Right renal cortex interstitium (tissue), 3 donors: Measurements from ENCODE around the gene GALNS. TPM values are rescaled to one million over a fixed set of nuclear protein-coding genes. Genes with fewer than 3 reads are reported as not detected.
"Not testable (repeated sequence)": the region's sequence is repeated elsewhere in the genome, so short reads cannot be mapped to it uniquely, and the experiment has no call there.

ENCODE experiments used
- DNase-seq, 3 donors: peaks; one replicate each; pipeline ENCODE4 v3.0.0-alpha.2; 2013; ENCODE audit warnings: low read depth in 3 of 3, low spot score in 2 of 3
- polyA plus RNA-seq, 3 donors: library from polyadenylated mRNA; unstranded; fragments of 120-200 nt; gene quantifications; one replicate each; pipeline ENCODE4 v1.2.1, GENCODE V29; 2013; ENCODE audit not compliant: insufficient read length in 3 of 3

The GALNS gene
- polyA plus RNA-seq, 3 donors: 17.1 to 19.2 (median 18.6) TPM

DNA sequence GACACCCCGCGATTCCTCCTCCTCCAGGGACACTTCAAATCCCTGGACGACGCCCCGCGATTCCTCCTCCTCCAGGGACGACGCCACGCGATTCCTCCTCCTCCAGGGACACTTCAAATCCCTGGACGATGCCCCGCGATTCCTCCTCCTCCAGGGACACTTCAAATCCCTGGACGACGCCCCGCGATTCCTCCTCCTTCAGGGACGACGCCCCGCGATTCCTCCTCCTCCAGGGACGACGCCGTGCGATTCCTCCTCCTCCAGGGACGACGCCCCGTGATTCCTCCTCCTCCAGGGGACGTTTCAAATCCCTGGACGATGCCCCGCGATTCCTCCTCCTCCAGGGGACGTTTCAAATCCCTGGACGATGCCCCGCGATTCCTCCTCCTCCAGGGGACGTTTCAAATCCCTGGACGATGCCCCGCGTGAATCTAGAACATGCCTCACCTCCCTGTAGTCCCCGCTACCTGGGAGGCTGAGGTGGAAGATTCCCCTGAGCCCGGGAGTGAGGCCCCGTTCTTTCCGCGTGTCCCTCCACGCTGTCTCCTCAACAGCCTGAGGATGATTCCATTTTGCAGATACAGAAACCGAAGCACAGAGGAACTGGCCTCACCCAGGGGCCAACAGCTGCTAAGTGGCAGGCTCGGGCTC lies 33.1 kb upstream of the GALNS start:
- not testable (repeated sequence) for DNase-seq

DNA sequence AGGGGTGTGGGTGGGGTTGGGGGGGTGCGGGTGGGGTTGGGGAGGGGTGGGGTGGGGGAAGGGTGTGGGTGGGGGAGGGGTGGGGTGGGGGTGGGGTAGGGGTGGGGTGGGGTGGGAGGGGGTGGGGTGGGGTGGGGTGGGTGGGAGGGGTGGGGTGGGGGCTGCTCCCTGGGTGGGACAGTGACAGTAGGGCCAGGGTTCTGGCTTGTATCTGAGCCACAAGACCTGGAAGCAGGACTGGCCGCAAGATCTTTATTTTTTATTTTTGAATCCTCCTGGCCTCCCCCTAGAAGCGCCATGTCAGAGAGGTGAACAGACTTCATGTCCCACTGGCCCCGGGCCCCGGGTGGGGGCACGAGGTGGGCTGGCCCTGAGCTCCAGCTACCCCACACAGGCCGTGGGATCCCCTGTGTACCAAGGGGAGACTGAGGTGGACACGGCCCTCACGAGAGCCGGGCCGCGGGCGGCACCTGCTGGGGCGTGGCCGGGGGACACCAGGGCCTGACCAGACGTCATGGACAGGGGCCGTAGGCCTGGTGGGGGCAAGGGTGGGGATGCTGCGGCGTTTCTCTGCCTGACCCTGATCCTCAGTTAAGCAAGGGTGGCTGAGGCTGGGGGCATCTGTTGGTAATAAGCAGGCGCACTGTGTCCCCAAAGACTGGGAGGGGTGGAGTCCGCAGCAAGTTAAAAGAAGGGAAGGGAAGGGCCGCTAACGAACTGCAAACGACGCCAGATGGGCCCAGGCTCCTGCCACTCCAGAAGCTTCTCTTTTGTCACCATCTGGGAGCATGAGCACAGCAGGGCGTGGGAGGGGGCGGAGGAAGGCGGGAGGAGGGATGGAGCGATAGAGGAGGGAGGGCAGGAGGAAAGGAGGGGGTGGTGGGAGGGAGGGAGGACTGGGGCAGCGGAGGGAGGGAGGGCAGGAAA lies 32.0 kb upstream of the GALNS start:
- no peak for DNase-seq

- DNase-seq: no peak
These were observed 31.3 kb upstream of the GALNS start for GRCh38 chr16:88888057-88888456.

GRCh38 chr16:88886845-88887521 lies 30.2 kb upstream of the GALNS start:
- DNase-seq: peak in 1 of 3 donors; percentile 30

DNA sequence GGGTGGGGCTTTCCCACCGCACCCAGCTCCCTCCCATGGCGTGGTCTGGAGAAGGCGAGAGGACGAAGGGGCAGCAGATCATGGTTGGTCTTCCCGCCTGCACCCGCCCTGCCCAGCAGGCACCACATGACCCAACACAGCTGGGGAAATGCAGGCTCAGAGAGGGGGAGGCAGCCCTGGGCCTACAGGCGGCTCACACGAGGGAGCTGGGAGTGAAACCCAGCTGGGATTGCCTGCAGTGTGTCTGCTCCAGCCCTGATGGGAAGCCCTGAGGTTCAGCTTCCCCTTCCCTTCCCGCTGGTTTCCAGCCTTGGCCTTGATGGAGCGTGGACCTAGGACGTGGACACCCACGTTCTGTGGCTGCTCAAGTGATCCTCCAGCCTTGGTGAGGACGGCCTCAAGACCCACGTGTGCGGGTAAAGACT lies 29.7 kb upstream of the GALNS start:
- no peak for DNase-seq

- DNase-seq: no peak
These were observed 29.0 kb upstream of the GALNS start for GRCh38 chr16:88885693-88886280.

GRCh38 chr16:88884569-88885271 lies 28.0 kb upstream of the GALNS start:
- DNase-seq: no peak

DNA sequence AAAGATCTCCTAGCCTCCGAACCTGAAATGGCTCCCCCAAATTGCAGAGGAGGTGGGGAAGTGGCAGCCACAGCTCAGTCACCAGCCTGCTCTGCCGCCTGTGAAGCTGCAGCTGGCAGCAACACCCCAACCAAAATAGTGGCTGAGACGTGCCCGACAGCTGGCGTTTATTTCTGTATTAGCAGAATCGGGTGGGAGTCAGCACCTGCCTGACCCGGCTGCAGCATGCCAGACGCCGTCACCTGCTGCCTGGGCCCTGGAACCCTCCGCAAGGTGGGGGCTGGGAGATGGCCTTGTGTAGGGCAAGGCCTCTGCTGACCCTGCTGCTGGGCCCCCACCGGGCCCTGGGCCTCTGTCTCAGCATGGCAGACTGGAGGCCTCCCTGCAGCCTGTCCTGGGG lies 27.2 kb upstream of the GALNS start:
- no peak for DNase-seq

- DNase-seq: no peak
These were observed 26.6 kb upstream of the GALNS start for GRCh38 chr16:88883117-88883895.

DNA sequence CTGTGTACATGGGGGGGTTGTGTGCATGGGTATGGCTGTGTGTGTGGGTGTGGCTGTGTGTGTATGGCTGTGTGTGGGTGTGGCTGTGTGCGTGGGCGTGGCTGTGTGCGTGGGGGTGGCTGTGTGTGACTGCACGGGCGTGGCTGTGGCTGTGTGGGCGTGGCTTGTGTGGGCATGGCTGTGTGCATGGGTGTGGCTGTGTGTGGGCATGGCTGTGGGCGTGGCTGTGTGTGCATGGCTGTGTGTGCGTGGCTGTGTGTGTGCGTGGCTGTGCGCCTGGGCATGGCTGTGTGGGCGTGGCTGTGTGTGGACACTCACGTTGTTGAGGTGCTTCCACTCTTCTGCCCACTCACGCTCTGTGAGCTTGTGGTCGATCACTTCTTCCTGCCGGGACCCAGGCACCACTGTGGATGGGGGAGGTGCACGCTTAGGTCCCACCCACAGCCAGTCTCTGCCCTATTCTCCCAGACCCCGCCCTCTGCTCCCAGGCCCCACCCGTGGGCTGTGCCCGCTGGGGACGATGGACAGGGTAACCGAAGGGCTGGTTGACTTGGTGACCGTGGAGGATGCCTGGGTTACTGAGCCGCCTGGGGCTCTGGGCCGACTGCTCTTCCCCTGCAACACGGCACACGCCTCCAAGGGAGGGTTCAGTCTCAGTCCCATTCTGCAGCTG lies 25.7 kb upstream of the GALNS start:
- no peak for DNase-seq

DNA sequence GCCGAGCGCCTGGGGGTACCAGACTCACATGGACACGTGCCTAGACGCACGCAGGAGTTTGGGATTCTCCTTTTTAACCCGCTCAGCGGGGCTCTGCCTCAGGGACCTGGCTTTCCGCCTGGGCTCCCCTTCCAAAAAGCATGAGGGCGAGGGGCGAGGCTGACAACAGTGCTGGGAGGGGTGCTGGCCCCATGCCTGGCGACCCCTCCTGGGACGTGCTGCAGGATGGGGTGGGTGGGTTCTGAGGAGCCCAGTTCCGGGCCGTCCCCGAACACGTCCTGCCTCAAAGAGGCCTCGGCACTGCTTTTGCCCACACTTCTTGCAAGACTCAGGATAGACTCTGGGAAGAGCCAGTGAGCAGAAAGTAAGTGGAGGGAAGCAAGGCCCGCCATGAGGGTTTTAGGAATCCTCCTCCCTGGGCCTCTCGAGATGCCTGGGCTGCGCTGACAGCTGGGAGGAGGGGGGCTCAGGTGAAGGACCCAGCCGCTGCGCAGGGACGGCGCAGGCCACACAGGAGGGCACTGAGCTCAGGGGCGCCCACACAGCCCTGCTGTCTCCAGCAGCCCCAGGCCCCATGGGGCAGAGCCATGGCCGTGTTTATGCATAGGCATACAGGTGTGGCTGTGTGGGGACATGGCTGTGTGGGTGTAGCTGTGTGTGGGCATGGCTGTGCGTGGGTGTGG lies 25.1 kb upstream of the GALNS start:
- no peak for DNase-seq

DNA sequence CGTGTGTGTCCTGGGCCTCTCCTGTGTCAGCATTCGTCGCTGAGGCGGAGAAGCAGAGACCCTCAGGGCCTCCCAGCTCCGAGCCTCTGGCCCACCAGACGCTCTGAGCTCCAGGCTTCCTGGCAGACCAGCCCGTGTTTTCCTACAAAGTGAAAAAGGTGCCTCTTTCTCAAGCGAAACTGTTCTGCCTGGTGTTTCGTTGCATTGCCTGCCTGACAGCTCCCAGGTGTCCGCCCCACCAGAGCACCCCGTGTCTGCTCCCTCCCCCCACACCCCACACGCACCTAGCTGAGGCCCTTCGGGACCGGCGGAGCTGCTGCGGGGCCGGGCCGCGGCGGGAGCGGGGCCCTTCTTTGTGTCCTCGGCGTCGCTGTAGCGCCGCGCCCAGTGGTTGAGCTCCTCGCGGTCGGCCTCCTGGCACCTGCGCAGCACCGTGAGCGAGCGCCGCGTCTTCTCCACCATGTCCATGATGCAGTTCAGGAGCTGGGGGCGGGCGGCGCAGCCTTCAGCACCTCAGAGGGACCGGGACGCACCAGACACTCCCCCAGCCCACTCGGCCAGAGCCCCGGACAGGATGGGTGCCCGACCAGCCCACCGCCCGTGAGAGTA lies 24.4 kb upstream of the GALNS start:
- no peak for DNase-seq

GRCh38 chr16:88880226-88881006 lies 23.7 kb upstream of the GALNS start:
- DNase-seq: no peak

DNA sequence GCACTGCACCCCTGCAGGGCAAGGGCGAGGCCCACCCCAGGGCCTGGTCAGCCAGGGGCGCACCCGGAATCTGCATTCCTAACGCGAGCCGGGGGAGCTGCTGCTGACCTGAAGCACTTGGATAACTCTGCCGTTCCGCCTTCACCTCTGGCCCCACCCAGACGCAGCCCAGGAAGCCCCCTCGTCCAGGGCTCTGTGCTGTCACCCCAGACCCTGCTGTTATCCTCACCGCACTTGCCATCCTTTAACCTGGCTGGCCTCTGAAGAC lies 23.0 kb upstream of the GALNS start:
- no peak for DNase-seq

DNA sequence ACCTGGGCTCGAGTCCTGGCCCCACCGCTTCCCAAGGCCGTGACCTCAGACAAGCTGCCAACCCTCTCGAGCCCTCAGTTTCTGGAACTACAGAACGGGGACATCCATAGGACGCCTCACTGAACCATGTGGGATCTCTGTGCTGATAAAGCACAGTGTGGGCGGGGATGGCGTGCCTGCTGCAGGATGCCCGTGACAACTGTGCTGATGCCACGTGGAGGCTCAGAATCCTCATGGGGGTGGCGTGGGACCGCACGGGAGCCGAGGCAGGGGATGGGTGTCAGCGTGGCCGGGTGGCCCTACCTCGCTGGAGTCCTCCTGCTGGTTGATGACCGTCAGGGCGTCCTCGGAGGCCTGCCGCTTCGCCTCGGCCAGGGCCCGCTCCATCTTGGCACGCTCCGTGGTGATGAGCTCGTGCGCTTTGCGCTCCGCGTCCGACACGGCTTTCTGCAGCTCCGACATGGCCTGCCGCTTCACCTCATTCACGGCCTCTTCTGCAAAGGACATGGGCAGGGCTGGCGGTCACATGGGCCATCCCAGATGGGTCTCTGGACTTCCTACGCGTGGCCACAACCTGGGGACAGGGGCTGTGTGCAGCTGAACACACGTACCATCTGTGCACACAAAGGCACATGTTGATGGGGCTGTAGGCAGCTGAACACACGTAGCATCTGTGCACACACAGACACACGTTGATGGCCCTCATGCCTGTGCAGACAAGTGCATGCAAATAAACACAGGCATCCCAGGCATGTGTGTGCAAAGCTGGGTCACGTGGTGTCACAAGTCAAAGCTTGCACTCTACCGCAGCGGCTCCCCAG lies 22.4 kb upstream of the GALNS start:
- no peak for DNase-seq

DNA sequence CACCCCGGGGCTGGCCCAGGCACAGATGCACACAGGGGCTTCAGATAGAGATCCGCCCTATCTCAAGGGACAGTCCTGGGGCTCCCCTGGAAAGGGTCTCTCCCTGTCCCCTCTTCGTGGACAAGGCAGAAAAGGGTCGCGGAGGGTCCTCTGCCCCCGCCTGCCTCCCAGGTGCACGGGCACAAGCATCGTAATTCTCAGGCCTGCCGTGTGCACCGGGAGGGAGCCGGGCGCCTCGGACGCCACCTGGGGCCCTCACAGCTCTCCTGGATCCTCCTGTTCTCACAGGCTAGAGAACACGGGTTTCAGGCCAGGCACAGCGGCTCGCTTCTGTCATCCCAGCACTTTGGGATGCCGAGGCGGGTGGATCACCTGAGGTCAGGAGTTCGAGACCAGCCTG lies 21.6 kb upstream of the GALNS start:
- no peak for DNase-seq
